ENCODE measurements around the gene TIGD6.

- TF ChIP-seq CTCF (IDR thresholded peaks at IDR 0.05) (no peak), POLR2A (IDR thresholded peaks at IDR 0.05) (no peak), POLR2AphosphoS5 (IDR thresholded peaks at IDR 0.05) (no peak)
These were observed 46.9 kb downstream of the TIGD6 start for GRCh38 chr5:149953436-149954121.

All from prostate gland (tissue), 2 donors.